ENCODE data around the gene FUNDC2. TPM values are rescaled to one million over a fixed set of nuclear protein-coding genes. Genes with fewer than 3 reads are reported as not detected.
A peak's percentile ranks its signal among the peaks of the same experiment; 100 is the strongest.

The FUNDC2 gene
- total RNA-seq, 1 donor from 2014 or later: 30.9 TPM

DNA sequence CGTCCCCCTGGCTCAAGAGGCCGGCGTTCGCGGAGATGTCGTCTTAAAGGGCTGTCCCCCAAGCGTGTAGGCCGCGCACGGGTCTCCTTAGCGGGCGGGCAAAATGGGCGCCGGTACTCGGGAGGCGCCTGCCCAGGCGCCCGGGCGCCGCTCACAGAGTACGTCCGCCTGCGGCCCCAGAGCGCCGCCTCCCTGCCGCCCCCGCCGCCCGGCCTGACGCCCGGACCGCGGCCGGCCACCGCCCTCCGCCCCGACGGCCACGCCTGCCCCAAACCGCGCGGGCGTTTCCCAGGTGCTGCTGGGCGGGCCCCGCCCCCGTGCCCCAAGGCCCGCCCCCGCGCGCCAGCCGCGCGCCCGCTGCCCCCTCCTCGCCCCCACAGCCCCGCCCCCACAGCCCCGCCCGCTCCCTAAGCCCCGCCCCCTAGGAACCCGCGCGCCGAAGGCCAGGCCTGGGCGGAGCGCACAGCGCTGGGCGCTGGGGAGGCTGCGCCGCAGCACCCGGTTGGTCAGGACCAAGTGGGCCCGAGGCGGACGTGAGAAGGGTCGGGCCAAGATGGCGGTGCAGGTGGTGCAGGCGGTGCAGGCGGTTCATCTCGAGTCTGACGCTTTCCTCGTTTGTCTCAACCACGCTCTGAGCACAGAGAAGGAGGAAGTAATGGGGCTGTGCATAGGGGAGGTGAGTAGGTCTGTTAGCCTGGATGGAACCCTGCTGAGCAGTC lies 44.5 kb downstream of the FUNDC2 start, which contains the start of the genes BRCC3, CMC4 and MTCP1:
TSS of gene BRCC3 (plus strand) at position 534 of the 719 bp plus-strand sequence. CDS start at position 554, 20 bp downstream.
TSS of gene CMC4 (minus strand) at position 162 of the 719 bp plus-strand sequence. CDS start 7,113 bp downstream, outside the sequence.
TSS of gene MTCP1 (minus strand) at position 162 of the 719 bp plus-strand sequence. CDS start 5,126 bp downstream, outside the sequence.
- ATAC-seq: peak; percentile 96

DNA sequence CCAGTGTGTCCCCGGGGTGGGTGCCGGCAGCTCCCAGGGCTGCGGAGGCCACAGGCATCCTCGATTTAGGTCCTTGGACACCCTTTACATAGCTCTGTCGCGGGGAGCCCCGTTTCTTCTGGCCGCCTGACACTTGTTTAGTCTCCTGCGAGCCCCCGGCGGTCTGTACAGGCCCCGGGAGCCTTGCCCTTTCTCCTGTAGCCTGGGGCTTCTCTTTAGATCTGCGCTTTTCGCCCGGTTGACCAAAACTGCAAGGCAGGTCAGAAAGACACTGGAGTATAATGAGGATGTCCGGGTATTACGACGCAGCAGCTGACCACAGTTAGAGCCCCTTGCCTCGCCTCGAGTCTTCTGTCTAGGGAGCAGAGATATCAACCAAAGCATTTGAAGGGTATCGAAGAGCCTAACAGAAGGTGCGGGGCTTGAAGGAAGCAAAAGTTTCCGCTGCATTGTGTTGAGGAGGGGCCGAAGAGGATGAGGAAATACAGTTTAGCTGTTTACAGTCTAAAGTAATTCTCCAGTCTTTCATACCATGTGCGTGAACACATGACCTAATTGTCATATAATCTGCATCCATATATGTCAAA lies 45.1 kb downstream of the FUNDC2 start:
- no peak for ATAC-seq

DNA sequence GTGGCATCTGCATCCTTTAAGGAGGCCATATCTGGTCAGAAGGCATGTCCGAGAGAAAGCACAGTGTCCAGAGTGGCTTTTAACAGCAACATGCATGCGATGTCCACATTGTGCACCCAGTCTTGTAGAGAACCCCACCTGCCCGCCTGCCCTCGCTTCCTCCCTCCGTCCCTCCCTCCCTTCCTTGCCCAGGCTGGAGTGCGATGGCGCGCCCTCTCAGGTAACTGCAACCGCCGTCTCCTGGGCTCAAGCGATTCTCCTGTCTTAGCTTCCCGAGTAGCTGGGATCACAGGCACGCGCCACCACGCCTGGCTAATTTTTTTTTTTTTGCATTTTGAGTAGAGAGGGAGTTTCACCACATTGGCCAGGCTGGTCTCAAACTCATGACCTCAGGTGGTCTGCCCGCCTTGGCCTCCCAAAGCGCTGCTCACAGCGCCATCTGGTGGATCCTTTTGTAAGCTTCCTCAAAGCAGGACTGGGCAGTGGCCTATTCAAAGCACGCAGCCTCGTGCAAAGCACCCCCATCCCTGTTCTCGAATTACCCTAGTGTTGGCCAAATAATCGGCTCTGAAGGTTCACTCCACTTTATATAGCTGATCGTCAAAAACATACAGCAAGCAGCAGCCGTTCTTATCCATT lies 59.7 kb downstream of the FUNDC2 start:
- ATAC-seq: no peak

DNA sequence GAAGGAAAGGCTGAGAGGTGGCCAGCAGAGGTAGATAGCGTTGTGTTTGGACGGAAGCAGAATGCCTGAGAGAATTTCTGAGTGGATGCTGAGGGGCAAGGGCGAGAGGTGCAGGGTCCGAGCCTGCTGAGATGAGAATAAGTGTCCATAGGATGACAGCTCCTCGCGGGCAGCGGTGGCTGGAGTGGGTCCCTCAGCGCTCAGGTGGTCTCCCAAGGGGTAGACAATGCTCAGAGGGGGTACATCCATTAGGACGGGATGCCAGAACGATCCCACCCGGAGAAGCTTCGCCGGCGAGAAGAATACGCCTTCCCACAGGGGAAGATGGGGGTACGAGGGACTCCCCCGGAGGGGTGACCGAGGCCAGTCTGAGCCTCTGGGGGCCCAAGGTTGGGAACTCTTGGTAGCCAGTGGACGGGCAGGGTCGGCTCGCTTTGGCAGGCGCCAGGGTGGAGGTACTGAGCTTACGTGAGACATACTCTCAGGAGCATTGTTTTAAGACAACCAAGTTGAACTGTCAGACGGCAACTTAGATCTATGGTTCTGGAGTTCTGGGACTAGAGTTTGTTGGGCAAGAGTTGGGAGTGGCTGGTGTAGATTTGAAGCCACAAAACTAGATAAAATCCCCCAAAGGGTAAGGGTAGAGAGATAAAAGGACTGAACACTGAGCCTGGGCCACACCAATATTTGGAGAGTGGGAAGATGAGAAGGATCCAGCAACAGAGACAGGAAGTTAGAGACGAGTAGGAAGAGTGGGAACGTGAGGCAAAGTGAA lies 60.5 kb downstream of the FUNDC2 start:
- no peak for ATAC-seq

DNA sequence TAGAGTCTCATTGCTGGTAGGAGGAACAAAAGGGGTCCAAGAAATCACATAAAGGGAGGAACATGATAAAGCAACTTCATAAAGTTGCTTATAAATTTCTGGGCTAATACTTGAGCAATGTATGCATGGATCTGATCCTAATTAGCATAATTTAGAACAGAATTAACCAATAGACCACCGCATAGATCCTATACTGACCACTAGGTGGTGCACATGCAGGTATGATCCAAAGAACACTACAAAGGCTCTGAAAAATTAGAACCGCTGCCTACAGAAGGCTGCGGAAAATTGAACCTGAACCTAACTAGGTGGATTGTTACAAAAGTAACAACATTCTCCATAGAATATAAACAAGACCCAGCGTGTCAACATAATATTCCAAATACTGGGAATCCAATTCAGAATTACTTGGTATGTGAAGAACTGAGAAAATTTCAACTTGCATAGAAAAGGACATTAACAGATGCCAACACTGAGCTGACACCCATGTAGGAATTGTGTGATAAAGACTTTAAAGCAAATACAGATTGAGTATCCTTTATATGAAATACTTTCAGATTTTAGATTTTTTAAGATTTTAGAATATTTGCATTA lies 67.9 kb downstream of the FUNDC2 start:
- ATAC-seq: peak; percentile 59

DNA sequence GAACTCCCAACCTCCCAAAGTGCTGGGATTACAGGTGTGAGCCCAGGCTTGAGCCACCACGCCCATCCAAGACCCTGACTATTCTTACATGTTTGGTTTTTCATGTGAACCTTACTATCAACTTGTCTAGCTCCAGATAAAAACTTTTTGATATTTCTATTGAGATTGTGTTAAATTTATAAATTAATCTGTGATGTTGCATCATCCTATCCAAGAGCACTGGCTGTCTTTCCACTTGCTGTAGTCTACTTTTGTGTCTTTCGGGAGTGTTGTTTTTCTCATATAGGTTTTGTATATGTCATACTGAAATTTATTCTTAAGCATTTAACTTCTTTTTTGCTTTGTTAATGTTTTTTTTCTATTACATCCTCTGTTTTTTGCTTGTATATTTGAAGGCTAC lies 79.3 kb downstream of the FUNDC2 start:
- ATAC-seq: no peak

DNA sequence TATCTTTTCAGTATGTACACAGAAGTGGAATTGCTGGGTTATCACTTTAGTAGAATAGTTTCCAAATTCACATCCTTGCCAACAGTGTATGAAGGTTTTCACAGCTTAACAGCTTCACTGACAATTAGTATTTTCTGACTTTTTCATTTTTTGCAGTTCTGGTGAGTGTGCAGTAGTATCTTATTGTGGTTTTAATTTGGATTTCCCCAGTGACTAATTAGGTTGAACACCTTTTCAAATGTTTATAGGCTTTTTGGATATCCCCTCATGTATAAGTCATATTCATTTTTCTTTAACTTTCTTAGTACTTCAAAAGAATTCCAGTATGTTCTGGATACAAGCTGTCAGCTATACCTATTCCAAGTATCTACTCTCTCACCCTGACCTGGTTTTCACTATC lies 81.8 kb downstream of the FUNDC2 start:
- no peak for ATAC-seq

Other genes with a start within 250 kb of the FUNDC2 start
- 6.3 TPM for gene MPP1, start 221.4 kb upstream of the FUNDC2 start, total RNA-seq
- gene SMIM9, start 192.2 kb upstream of the FUNDC2 start, total RNA-seq: not detected
- gene F8A1, start 140.5 kb upstream of the FUNDC2 start, total RNA-seq: 19.6 TPM
- gene F8, start 4.1 kb upstream of the FUNDC2 start, total RNA-seq: 3.5 TPM
- gene CMC4, start 44.3 kb downstream of the FUNDC2 start, total RNA-seq: 4.1 TPM
- gene MTCP1, start 44.3 kb downstream of the FUNDC2 start, total RNA-seq: 14.9 TPM
- 23.1 TPM for gene BRCC3, start 44.7 kb downstream of the FUNDC2 start, total RNA-seq
- 30.7 TPM for gene VBP1, start 189.6 kb downstream of the FUNDC2 start, total RNA-seq
- not detected for gene RAB39B, start 237.6 kb downstream of the FUNDC2 start, total RNA-seq

Measured in esophagus mucosa (tissue), 1 donor.